Astrocyte (in vitro differentiated cells and primary cell): ENCODE results near the gene INAVA.

Source experiments
- EZH2 ChIP-seq: IDR thresholded peaks from 2 replicates; pipeline ENCODE4 v1.6.1; 2012; ENCODE audit warnings: mild to moderate bottlenecking, low read length, inconsistent platforms; ENCODE audit not compliant: insufficient read depth
- TF ChIP-seq, protein P1 (sequence below): IDR thresholded peaks from 2 replicates; pipeline ENCODE4 v1.5.1; 2011; ENCODE audit warnings: low read depth, mild to moderate bottlenecking, inconsistent platforms, low read length, moderate library complexity; ENCODE audit not compliant: insufficient read depth

GRCh38 chr1:200883118-200883517 lies 11.6 kb upstream of the INAVA start:
- TF ChIP-seq, protein P1, sequence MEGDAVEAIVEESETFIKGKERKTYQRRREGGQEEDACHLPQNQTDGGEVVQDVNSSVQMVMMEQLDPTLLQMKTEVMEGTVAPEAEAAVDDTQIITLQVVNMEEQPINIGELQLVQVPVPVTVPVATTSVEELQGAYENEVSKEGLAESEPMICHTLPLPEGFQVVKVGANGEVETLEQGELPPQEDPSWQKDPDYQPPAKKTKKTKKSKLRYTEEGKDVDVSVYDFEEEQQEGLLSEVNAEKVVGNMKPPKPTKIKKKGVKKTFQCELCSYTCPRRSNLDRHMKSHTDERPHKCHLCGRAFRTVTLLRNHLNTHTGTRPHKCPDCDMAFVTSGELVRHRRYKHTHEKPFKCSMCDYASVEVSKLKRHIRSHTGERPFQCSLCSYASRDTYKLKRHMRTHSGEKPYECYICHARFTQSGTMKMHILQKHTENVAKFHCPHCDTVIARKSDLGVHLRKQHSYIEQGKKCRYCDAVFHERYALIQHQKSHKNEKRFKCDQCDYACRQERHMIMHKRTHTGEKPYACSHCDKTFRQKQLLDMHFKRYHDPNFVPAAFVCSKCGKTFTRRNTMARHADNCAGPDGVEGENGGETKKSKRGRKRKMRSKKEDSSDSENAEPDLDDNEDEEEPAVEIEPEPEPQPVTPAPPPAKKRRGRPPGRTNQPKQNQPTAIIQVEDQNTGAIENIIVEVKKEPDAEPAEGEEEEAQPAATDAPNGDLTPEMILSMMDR, result no peak
- no peak for TF ChIP-seq EZH2
